Omental fat pad (tissue), 4 donors: ENCODE measurements around the gene COMP. TPM values are rescaled to one million over a fixed set of nuclear protein-coding genes. Genes with fewer than 3 reads are reported as not detected.

ENCODE experiments used
- ATAC-seq: fragments of 150-250 bp; one replicate; pipeline ENCODE4 v1.9.1; 2016; ENCODE audit warnings: mild to moderate bottlenecking, moderate library complexity; ENCODE audit not compliant: low FRiP score
- DNase-seq: peaks from one replicate; pipeline ENCODE4 v3.0.0-alpha.2; 2019; ENCODE audit warnings: low spot score
- total RNA-seq, 4 donors: library from RNA; depleted of rRNA; stranded (reverse); fragments of >200 nt; gene quantifications; one replicate each; pipeline ENCODE4 v1.1.0, GENCODE V29; 2016
- TF ChIP-seq, protein P1 (sequence below), 3 donors: fragments of 450-650 bp; IDR thresholded peaks; one replicate each; pipeline ENCODE4 v1.5.1; 2016 to 2017; ENCODE audit warnings: antibody characterized with exemption in 3 of 3, mild to moderate bottlenecking in 3 of 3, moderate library complexity in 2 of 3

The COMP gene
- total RNA-seq, 4 donors from 2014 or later = 1.1 to 1.9 (median 1.3) TPM

GRCh38 chr19:18733196-18733647, 57.9 kb downstream of the COMP start:
- DNase-seq (no peak), ATAC-seq (no peak)
- TF ChIP-seq, protein P1, sequence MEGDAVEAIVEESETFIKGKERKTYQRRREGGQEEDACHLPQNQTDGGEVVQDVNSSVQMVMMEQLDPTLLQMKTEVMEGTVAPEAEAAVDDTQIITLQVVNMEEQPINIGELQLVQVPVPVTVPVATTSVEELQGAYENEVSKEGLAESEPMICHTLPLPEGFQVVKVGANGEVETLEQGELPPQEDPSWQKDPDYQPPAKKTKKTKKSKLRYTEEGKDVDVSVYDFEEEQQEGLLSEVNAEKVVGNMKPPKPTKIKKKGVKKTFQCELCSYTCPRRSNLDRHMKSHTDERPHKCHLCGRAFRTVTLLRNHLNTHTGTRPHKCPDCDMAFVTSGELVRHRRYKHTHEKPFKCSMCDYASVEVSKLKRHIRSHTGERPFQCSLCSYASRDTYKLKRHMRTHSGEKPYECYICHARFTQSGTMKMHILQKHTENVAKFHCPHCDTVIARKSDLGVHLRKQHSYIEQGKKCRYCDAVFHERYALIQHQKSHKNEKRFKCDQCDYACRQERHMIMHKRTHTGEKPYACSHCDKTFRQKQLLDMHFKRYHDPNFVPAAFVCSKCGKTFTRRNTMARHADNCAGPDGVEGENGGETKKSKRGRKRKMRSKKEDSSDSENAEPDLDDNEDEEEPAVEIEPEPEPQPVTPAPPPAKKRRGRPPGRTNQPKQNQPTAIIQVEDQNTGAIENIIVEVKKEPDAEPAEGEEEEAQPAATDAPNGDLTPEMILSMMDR (IDR thresholded peaks at IDR 0.05) = no peak

Other genes starting within 250 kb of the COMP start
- 100 to 1,000 TPM; 193 to 275 (median 236) TPM for gene FKBP8, start 247.7 kb downstream of the COMP start, total RNA-seq
- 100 to 1,000 TPM in 3 of 4 donors, 10 to 100 TPM in 1; 96.9 to 140 (median 102) TPM for gene KXD1, start 233.4 kb downstream of the COMP start, total RNA-seq
- 100 to 1,000 TPM; 600 to 891 (median 689) TPM for gene UBA52, start 219.4 kb downstream of the COMP start, total RNA-seq
- gene REX1BD, start 202.5 kb downstream of the COMP start, total RNA-seq = 100 to 1,000 TPM in 2 of 4 donors, 10 to 100 TPM in 2; 79.5 to 127 (median 101) TPM
- gene CRLF1, start 184.5 kb downstream of the COMP start, total RNA-seq = 100 to 1,000 TPM in 1 of 4 donors, 10 to 100 TPM in 1, 1 to 10 TPM in 2; 6.3 to 115 (median 10.9) TPM
- under 1 TPM in 2 of 4 donors, not detected in 2; 0.28 to 0.79 TPM for gene TMEM59L, start 178.4 kb downstream of the COMP start, total RNA-seq
- 10 to 100 TPM in 3 of 4 donors, 1 to 10 TPM in 1; 6.3 to 17.8 (median 11.6) TPM for gene KLHL26, start 154.3 kb downstream of the COMP start, total RNA-seq
- 1 to 10 TPM; 2.8 to 6.5 (median 5.6) TPM for gene CRTC1, start 107.6 kb downstream of the COMP start, total RNA-seq
- 100 to 1,000 TPM in 2 of 4 donors, 10 to 100 TPM in 2; 67.3 to 113 (median 96.0) TPM for gene UPF1, start 40.7 kb upstream of the COMP start, total RNA-seq
- gene CERS1, start 104.9 kb upstream of the COMP start, total RNA-seq = under 1 TPM in 2 of 4 donors, not detected in 2; 0.19 to 0.24 TPM
- gene COPE, start 128.1 kb upstream of the COMP start, total RNA-seq = 100 to 1,000 TPM; 158 to 202 (median 169) TPM
- gene DDX49, start 128.4 kb upstream of the COMP start, total RNA-seq = 10 to 100 TPM; 29.8 to 73.9 (median 36.6) TPM
- 10 to 100 TPM; 16.6 to 47.8 (median 40.6) TPM for gene HOMER3, start 149.9 kb upstream of the COMP start, total RNA-seq
- gene SUGP2, start 242.2 kb upstream of the COMP start, total RNA-seq = 10 to 100 TPM; 30.3 to 54.5 (median 36.3) TPM
- gene ARMC6, start 242.3 kb upstream of the COMP start, total RNA-seq = 10 to 100 TPM; 16.9 to 39.5 (median 25.4) TPM